CD4-positive, alpha-beta T cell (primary cell): ENCODE data around the gene GABRD. TPM values are rescaled to one million over a fixed set of nuclear protein-coding genes. Genes with fewer than 3 reads are reported as not detected.

Experiments used
- ATAC-seq: fragments of 200-7000 bp; cut with Tn5 transposase; one replicate; pipeline ENCODE4 v1.10.0; 2022; ENCODE audit warnings: mild to moderate bottlenecking; ENCODE audit not compliant: poor library complexity
- CTCF ChIA-PET: fragments of 350-600 bp; sonication (Branson Sonifier 250); formaldehyde crosslinking; loops from one replicate; lab custom pipeline; 2021; ENCODE audit warnings: antibody characterized with exemption, inconsistent platforms; lab: Charles Lee
- POLR2A ChIA-PET: fragments of 350-600 bp; sonication (Branson Sonifier 250); formaldehyde crosslinking; loops from one replicate; lab custom pipeline; 2021; ENCODE audit warnings: antibody characterized with exemption, inconsistent platforms; lab: Charles Lee
- DNase-seq, 14 experiments: peaks; one replicate each; pipeline ENCODE4 v3.0.0-alpha.2; 2013 to 2020; ENCODE audit warnings: mixed read lengths in 2 of 14
- H3K27ac ChIP-seq, 2 donors: one replicate each; pipeline versions ENCODE4 v1.5.1 to v1.7.0; 2013; ENCODE audit warnings: low read length in 2 of 2, low read depth in 1 of 2, mild to moderate bottlenecking in 1 of 2
- H3K27me3 ChIP-seq, 2 experiments: 1 replicate in 1 of 2; 2 replicates in 1 of 2; pipeline versions ENCODE4 v1.6.1 to v1.7.0; 2013; ENCODE audit warnings: low read length in 2 of 2, control low read depth in 1 of 2, mild to moderate bottlenecking in 1 of 2, moderate library complexity in 1 of 2; ENCODE audit not compliant: insufficient read depth in 2 of 2, control insufficient read depth in 1 of 2
- H3K36me3 ChIP-seq: one replicate; pipeline ENCODE4 v1.6.1; 2013; ENCODE audit warnings: low read length, control low read depth; ENCODE audit not compliant: insufficient read depth
- H3K4me1 ChIP-seq: one replicate; pipeline ENCODE4 v1.6.1; 2013; ENCODE audit warnings: low read length, control low read depth; ENCODE audit not compliant: insufficient read depth
- H3K4me3 ChIP-seq: one replicate; pipeline ENCODE4 v1.5.1; 2013; ENCODE audit warnings: mild to moderate bottlenecking, low read length, moderate library complexity
- H3K9me3 ChIP-seq, 2 experiments: 1 replicate in 1 of 2; 2 replicates in 1 of 2; pipeline versions ENCODE4 v1.6.1 to v1.7.0; 2013; ENCODE audit warnings: low read length in 2 of 2, mild to moderate bottlenecking in 2 of 2, control low read depth in 1 of 2, moderate library complexity in 1 of 2; ENCODE audit not compliant: control insufficient read depth in 1 of 2, insufficient read depth in 1 of 2
- H3K27ac Mint-ChIP-seq: one replicate; pipeline ENCODE4 v1.8.0; 2020; ENCODE audit warnings: mixed read lengths
- H3K27me3 Mint-ChIP-seq: one replicate; pipeline ENCODE4 v1.8.0; 2021; ENCODE audit warnings: mixed read lengths
- H3K36me3 Mint-ChIP-seq: one replicate; pipeline ENCODE4 v1.8.0; 2021; ENCODE audit warnings: low read depth, mixed read lengths
- H3K4me1 Mint-ChIP-seq: one replicate; pipeline ENCODE4 v1.8.0; 2021; ENCODE audit warnings: low read depth, mixed read lengths
- H3K4me3 Mint-ChIP-seq: one replicate; pipeline ENCODE4 v1.8.0; 2020; ENCODE audit warnings: mild to moderate bottlenecking, mixed read lengths
- H3K9me3 Mint-ChIP-seq: one replicate; pipeline ENCODE4 v1.8.0; 2020; ENCODE audit warnings: mixed read lengths
- CTCF ChIP-seq: fragments of 200-600 bp; IDR thresholded peaks from one replicate; pipeline ENCODE4 v1.8.0; 2022; ENCODE audit warnings: antibody characterized with exemption, mild to moderate bottlenecking
- intact Hi-C, 2 experiments: fragments of 100-400 bp; cut with DNase I in 1 of 2; cut with micrococcal nuclease in 1 of 2; formaldehyde crosslinking; loops; one replicate each; pipeline versions ENCODE4 v1.15.1 to v1.9.0; 2023 to 2025; cut with DNase I, micrococcal nuclease
- polyA plus RNA-seq, 2 donors: library from polyadenylated mRNA; unstranded; fragments of 120-200 nt; gene quantifications; one replicate each; pipeline ENCODE4 v1.2.1, GENCODE V29; 2013
- total RNA-seq, 174 experiments: library from RNA in 2 of 174; stranded (reverse) in 2 of 174; gene quantifications; one replicate each; pipeline ENCODE4 v1.2.3 and lab custom pipeline; 2021 to 2026

Gene GABRD
- total RNA-seq (under 1 TPM; 0.38 to 0.42 TPM), total RNA-seq (lab: John Stamatoyannopoulos, UW) (0 to 0.17 (median 0) reads per million in 172 experiments)
- 0.16 TPM for polyA plus RNA-seq (2013, experiment 1 of 2)
- polyA plus RNA-seq (2013, experiment 2 of 2): 0.07 TPM

- Histone ChIP-seq H3K4me1 (peaks cover 19% of the 10 kb centered on the region), H3K27me3 (peaks cover 59 to 61% of the 10 kb centered on the region in 2 experiments), H3K9me3 (peaks cover 0 to 12% of the 10 kb centered on the region in 2 experiments), H3K36me3 (no peaks in the 10 kb centered on the region), H3K27ac (no peak within 1 kb of the TSS), H3K4me3 (no peak within 1 kb of the TSS)
- peak in 3 of 14 experiments; percentile 9 to 53 (median 47) for DNase-seq
- peak; percentile 71 for ATAC-seq
- H3K27me3 Mint-ChIP-seq: peaks cover 86% of the 10 kb centered on the region
- intact Hi-C loops: no loop called here
- POLR2A ChIA-PET: no interaction called here
- CTCF ChIA-PET: no interaction called here
- H3K9me3 Mint-ChIP-seq: no peaks in the 10 kb centered on the region
- TF ChIP-seq CTCF: no peak
- peaks cover 8% of the 10 kb centered on the region for H3K4me1 Mint-ChIP-seq
- H3K27ac Mint-ChIP-seq: no peak within 1 kb of the TSS
- peak within 1 kb of the TSS; percentile 75 for H3K4me3 Mint-ChIP-seq
- no peaks in the 10 kb centered on the region for H3K36me3 Mint-ChIP-seq
These were observed at the start of gene GABRD for GRCh38 chr1:2019172-2019543. Gene GABRD, plus strand, starts transcription at chr1:2019345. Its CDS starts 79 bp downstream, at chr1:2019424.

GRCh38 chr1:1969505-1969900 lies 49.6 kb upstream of the GABRD start:
- Histone ChIP-seq H3K4me3 (no peak overlapping the region), H3K27ac (no peak overlapping the region), H3K9me3 (peaks cover 0 to 26% of the 10 kb centered on the region in 2 experiments), H3K27me3 (no peaks in the 10 kb centered on the region), H3K36me3 (no peaks in the 10 kb centered on the region), H3K4me1 (no peaks in the 10 kb centered on the region)
- ChIA-PET POLR2A (no interaction called here), CTCF (no interaction called here)
- intact Hi-C loops: no loop called here
- H3K27me3 Mint-ChIP-seq: no peaks in the 10 kb centered on the region
- ATAC-seq (no peak), DNase-seq (no peak)
- no peak overlapping the region for H3K4me3 Mint-ChIP-seq
- no peak overlapping the region for H3K27ac Mint-ChIP-seq
- no peaks in the 10 kb centered on the region for H3K9me3 Mint-ChIP-seq
- no peak for TF ChIP-seq CTCF
- H3K4me1 Mint-ChIP-seq: no peaks in the 10 kb centered on the region
- no peaks in the 10 kb centered on the region for H3K36me3 Mint-ChIP-seq

- Mint-ChIP-seq H3K27ac (no peak overlapping the region), H3K9me3 (no peaks in the 10 kb centered on the region), H3K4me1 (no peaks in the 10 kb centered on the region), H3K27me3 (no peaks in the 10 kb centered on the region), H3K36me3 (no peaks in the 10 kb centered on the region), H3K4me3 (no peak overlapping the region)
- Histone ChIP-seq H3K27me3 (peaks cover 0 to 3% of the 10 kb centered on the region in 2 experiments), H3K9me3 (peaks cover 0 to 26% of the 10 kb centered on the region in 2 experiments), H3K4me3 (no peak overlapping the region), H3K36me3 (no peaks in the 10 kb centered on the region), H3K27ac (no peak overlapping the region), H3K4me1 (no peaks in the 10 kb centered on the region)
- intact Hi-C loops: no loop called here
- no peak for TF ChIP-seq CTCF
- ChIA-PET POLR2A (no interaction called here), CTCF (no interaction called here)
- ATAC-seq (no peak), DNase-seq (peak in 1 of 14 experiments; percentile 11)
These were observed 49.0 kb upstream of the GABRD start for GRCh38 chr1:1969953-1970716.
